Kidney epithelial cell (primary cell): ENCODE results near the gene SRRM3. TPM values are rescaled to one million over a fixed set of nuclear protein-coding genes. Genes with fewer than 3 reads are reported as not detected.
"Not testable (repeated sequence)": the region's sequence is repeated elsewhere in the genome, so short reads cannot be mapped to it uniquely, and the experiment has no call there.

ENCODE experiments used
- DNase-seq: peaks from one replicate; pipeline ENCODE4 v3.0.0-alpha.2; 2010; ENCODE audit warnings: low read depth
- H3K27me3 ChIP-seq: 2 replicates; pipeline ENCODE4 v1.6.0; 2011; ENCODE audit warnings: low read length; ENCODE audit not compliant: control insufficient read depth, insufficient read depth
- H3K36me3 ChIP-seq: 2 replicates; pipeline ENCODE4 v1.5.1; 2011; ENCODE audit warnings: low read length; ENCODE audit not compliant: control insufficient read depth, insufficient read depth
- H3K4me3 ChIP-seq: 2 replicates; pipeline ENCODE4 v1.5.1; 2011; ENCODE audit warnings: low read depth, mild to moderate bottlenecking, control low read depth, low read length
- CTCF ChIP-seq: IDR thresholded peaks from 2 replicates; pipeline ENCODE4 v1.5.1; 2011; ENCODE audit warnings: mild to moderate bottlenecking, moderate library complexity, low read length, control low read depth, inconsistent platforms; ENCODE audit not compliant: insufficient read depth, poor library complexity, severe bottlenecking
- total RNA-seq: library from RNA; depleted of rRNA; stranded (reverse); fragments of >200 nt; gene quantifications from 2 replicates; pipeline ENCODE4 v1.2.3, GENCODE V29; 2015

SRRM3 gene
- total RNA-seq, 1 donor from 2014 or later, result 0.21 TPM

GRCh38 chr7:76268376-76268775, 66.7 kb downstream of the SRRM3 start:
- H3K36me3 ChIP-seq, result no peaks in the 10 kb centered on the region
- peaks cover 40% of the 10 kb centered on the region for H3K27me3 ChIP-seq
- H3K4me3 ChIP-seq, result no peak overlapping the region
- no peak for TF ChIP-seq CTCF
- no peak for DNase-seq

DNA sequence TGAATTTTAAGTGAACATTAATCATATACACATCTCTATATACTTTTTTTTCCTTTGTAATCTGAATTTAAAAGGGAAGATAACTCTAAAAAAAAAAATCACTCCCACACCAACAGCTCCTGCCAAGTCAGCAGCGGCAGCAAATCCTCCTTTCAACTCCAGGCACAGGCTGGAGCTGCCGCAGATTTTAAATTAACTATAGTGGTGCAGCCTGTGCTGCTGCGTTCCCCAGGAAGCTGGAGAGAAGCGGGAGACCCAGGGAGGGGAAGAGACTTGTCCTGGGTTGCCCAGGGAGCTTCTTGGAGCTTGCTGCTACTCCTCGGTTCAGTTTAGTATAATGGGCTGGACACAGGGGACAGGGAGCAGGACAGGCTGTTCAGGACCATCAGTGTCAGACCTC, 68.2 kb downstream of the SRRM3 start:
- H3K36me3 ChIP-seq, result no peaks in the 10 kb centered on the region
- no peak for DNase-seq
- TF ChIP-seq CTCF, result no peak
- no peak overlapping the region for H3K4me3 ChIP-seq
- H3K27me3 ChIP-seq, result peaks cover 48% of the 10 kb centered on the region

- not testable (repeated sequence) for DNase-seq, H3K4me3 ChIP-seq, H3K36me3 ChIP-seq
- peaks cover 51% of the 10 kb centered on the region for H3K27me3 ChIP-seq
These were observed 69.7 kb downstream of the SRRM3 start for GRCh38 chr7:76271384-76271783.

- Histone ChIP-seq H3K4me3 (no peak overlapping the region), H3K27me3 (peaks cover 45% of the 10 kb centered on the region), H3K36me3 (no peaks in the 10 kb centered on the region)
- DNase-seq, result no peak
- no peak for TF ChIP-seq CTCF
These were observed 70.4 kb downstream of the SRRM3 start for GRCh38 chr7:76272142-76272541.

- no peak overlapping the region for H3K4me3 ChIP-seq
- peaks cover 40% of the 10 kb centered on the region for H3K27me3 ChIP-seq
- DNase-seq, result no peak
- TF ChIP-seq CTCF, result no peak
- H3K36me3 ChIP-seq, result no peaks in the 10 kb centered on the region
These were observed 71.3 kb downstream of the SRRM3 start for GRCh38 chr7:76272851-76273497.

- TF ChIP-seq CTCF, result no peak
- H3K27me3 ChIP-seq, result peaks cover 37% of the 10 kb centered on the region
These were observed 71.8 kb downstream of the SRRM3 start for GRCh38 chr7:76273503-76273902.

More at GRCh38 chr7:76273503-76273902, 71.8 kb downstream of the SRRM3 start:
- H3K4me3 ChIP-seq, result no peak overlapping the region
- DNase-seq, result no peak
- no peaks in the 10 kb centered on the region for H3K36me3 ChIP-seq
